Measurements from ENCODE around the gene RASGRP3.
"Not testable (repeated sequence)": the region's sequence is repeated elsewhere in the genome, so short reads cannot be mapped to it uniquely, and the experiment has no call there.

The RASGRP3 gene

DNA sequence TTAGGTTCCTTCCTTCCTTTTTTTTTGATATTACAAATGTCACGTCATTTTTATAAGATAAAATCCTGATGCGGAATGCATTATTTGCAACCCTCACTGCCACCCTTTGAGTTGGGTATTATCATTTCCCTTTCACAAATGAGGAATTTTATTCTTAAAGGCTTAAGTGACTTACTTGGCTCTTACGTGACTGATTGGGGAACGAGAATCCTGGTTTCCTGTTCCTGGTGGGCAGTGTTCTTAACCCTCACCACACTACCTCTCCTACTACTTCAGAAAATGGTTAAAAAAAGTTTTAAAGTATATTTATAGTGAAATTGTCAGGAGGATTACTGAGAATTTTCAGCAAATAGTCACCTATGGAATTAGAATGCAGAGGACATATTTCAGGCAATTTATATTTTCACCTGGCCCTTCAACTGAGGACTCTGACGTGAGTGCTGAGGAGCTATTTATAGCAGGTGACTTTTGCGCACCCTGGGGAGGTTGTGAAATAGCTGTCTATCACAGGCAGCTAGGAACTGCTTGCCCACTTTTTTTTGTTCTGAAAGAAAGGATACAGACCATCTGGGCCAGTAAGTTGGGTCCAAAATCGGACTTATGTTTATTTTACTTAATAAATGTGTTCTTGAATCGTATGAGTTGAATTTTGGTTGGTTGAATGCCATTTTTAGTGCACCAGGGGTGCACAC, 18.7 kb upstream of the RASGRP3 start:
- no peak for DNase-seq

DNA sequence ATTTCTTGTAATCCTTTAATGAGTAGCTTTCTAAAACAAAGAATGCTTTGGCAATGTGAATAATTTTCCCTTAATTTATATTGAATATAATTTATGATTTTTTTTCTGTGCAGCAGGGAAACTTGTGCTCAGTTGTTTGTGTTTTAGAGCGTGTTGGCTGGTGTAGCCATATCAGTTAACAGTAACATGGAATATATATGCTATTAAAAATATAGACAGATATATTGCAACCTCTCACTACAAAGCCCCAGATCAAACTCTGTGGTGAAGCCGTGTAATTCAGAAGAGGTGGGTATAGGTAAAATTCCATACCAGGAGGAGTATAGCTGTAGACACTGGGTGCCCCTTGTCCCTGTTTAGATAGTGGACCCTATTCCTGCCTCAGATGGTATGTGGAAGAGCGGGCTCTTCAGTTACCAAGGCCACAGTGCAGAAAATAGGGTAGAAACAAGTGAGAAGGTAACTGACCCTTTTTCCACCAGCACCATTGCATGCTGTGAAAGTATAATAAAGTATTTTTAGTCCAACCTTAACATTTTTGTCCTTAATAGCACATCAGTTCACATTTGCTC, 18.1 kb upstream of the RASGRP3 start:
- DNase-seq = no peak

- no peak for DNase-seq
Observed at GRCh38 chr2:33459745-33460144, 16.7 kb upstream of the RASGRP3 start.

- not testable (repeated sequence) for DNase-seq
Observed at GRCh38 chr2:33462512-33462911, 13.9 kb upstream of the RASGRP3 start.

- DNase-seq = no peak
Observed at GRCh38 chr2:33467413-33467812, 9.0 kb upstream of the RASGRP3 start.

GRCh38 chr2:33469238-33469637, 7.2 kb upstream of the RASGRP3 start:
- no peak for DNase-seq

DNA sequence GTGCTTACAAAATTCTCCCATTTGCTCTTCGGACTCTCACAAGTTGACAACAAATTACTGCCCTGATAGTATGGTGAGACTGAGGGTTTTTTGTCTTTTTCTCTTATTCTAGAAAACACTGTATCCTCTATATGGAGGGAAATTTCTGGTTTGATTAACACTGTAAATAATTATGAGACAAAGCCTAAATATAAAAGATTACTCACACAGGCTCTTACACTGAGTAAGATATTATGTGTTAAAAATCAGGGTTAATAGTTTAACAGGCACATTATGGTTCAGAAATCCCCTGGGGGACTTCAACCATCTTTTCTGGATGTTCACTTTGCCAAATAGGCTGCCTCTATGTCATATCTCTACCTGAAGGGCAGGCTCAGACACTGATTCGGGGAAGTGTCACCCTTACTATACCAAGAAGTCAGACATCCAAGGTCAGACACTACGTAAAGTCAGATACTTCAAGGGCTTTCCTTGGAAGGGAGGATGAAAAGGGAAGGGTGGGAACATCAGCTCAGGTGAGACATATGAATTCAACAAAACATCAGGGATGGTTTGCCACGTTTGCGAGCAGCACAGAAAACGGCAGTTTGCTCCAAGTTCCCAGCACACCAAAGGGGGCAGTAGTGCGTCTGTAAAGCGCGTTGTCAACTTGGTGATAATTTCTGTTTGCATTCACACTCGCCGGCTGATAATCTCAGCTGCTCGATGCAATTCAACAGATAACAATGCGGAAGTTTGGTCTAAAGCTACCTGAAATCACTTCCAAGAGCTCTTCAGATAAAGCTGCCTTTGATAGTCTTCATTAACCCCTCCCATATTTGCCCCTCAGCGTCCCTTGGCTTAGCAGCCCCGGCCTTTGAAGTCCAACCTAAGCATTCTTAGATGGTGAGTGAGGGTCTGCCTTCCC, 972 bp upstream of the RASGRP3 start:
- DNase-seq = no peak

DNA sequence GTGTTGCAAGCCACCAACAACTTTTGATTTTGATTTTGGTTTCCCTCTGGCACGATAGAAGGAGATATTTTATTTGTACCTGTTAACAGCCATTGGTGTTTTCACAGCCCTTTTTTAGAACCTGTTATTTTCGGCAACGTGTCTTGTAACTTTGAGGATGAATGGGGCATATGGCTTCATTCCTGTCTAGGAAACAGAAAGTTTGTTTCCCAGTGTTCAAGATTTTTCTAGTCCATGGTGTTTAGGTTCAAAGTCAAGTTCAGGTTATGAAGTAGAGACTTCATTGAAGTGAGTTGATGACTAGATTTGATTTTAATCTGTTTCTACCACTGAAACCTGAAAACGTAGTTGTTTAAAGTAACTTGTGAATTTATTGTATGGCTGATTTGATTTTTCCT, 343 bp downstream of the RASGRP3 start:
- DNase-seq = no peak

- no peak for DNase-seq
Observed at GRCh38 chr2:33477473-33478468, 1.3 kb downstream of the RASGRP3 start.

- no peak for DNase-seq
Observed at GRCh38 chr2:33478968-33479731, 2.7 kb downstream of the RASGRP3 start.

GRCh38 chr2:33482518-33482917, 6.1 kb downstream of the RASGRP3 start:
- no peak for DNase-seq

DNA sequence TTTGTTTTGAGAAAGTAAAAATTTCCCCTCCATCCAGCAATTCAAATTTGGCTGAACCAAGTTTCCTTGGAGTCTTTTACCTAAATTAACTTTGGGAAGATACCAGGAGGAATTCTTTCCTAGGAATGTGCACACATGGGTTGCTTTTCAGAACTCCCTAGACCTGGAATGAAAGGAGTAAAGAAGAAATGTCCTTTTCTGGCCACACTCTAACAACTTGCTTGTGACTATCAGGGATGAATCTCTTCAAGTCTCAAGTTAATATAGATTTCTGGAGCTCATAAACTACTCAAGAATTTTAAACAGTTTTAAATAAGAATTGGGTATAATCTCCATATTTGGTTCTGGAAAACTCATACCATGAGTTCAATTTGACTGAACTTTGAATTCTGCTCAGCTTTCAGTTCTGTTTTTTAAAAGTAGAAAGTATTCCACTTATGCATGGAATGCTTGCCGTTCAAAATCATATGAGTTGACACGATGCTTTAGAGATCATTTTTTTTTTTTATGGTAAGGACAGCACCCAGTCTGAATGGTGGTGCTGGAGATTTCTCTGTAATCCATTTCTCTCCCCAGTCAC, 7.7 kb downstream of the RASGRP3 start:
- DNase-seq = no peak

GRCh38 chr2:33485051-33485450, 8.6 kb downstream of the RASGRP3 start:
- no peak for DNase-seq

DNA sequence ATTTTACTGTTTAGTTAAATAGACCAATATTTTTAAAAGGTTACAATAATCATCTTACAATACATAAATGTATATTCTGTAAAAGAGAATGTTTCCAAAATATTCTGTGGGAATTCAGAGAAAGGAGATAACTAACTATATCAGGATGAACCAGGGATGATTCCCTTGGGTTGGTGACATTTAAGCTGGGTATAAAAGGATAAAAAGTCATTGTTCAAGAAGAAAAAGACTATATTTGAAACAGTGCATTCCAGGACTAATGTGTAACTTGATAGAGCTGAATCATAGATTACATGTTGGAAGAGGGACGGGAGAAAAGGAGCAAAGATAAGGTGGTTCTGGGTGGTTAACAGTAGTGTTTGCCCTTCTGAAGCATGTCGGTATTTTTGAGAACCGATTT, 10.1 kb downstream of the RASGRP3 start:
- DNase-seq = no peak

DNA sequence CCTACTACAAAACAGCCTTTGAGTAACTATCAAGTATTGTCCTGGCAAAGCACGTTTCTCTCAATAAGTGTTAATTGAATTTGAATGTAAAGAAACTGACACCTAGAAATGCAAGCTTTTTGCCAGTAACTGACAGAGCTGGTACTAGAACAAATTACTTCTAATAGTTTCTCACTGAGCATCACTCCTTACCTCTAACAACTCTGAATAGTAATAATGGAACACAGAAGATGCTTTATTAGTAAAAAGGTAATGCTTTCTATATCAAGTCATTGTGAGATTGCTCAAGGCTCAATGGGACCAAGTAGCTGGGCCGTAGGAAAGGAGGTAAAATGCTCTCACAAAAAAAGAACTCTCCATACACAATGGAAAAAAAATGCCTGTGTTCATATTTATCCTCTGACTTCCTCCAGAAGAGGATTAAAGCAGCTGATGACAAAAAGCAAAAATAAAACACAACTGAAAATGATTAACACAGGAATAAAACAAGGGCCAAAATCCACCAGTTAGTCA, 11.8 kb downstream of the RASGRP3 start:
- DNase-seq = no peak

- DNase-seq = no peak
Observed at GRCh38 chr2:33488715-33489540, 12.5 kb downstream of the RASGRP3 start.

DNA sequence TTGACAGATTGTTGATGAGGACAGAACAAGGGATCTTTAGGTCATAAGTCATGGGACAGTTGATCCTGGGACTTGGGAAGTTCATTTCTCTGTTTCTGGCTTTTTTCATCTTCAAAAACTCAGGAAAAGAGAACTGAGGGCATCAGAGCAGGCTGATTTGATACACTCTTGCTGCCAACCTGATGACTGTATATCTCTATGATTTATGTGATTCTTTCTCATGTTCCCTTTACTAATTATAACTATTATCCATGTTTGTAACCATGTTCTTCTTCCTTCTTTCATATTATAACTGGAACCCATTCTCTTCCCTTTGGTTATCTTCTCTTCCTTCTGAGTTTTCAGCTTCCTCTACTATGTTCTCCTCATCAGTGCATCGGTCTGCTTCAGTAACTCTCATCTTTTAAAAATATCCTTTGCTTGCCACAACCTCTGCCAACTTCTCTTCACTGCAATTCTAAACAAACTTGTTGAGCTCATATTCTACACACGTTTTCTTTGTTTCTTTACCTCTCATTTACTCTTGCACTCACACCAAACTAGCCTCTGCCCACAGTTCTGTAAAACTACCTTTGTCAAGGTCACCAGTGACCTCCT, 13.5 kb downstream of the RASGRP3 start:
- DNase-seq = no peak

- DNase-seq = no peak
Observed at GRCh38 chr2:33491441-33492084, 15.1 kb downstream of the RASGRP3 start.

- DNase-seq = no peak
Observed at GRCh38 chr2:33492399-33493134, 16.1 kb downstream of the RASGRP3 start.
